ENCODE data around the gene MLLT11.

Gene MLLT11
- long read RNA-seq, donor 1, full-length matches to known transcripts = 43 of 56 reads
- long read RNA-seq, donor 1, partial matches to known transcripts = 13 of 56 reads
- long read RNA-seq, donor 1, other reads (novel, unspliced or antisense) = 0 of 56 reads
- long read RNA-seq, donor 2, full-length matches to known transcripts = 22 of 45 reads
- long read RNA-seq, donor 2, partial matches to known transcripts = 23 of 45 reads
- long read RNA-seq, donor 2, other reads (novel, unspliced or antisense) = 0 of 45 reads
- long read RNA-seq, donor 3, full-length matches to known transcripts = 14 of 14 reads
- long read RNA-seq, donor 3, partial matches to known transcripts = 0 of 14 reads
- long read RNA-seq, donor 3, other reads (novel, unspliced or antisense) = 0 of 14 reads
- long read RNA-seq, donor 4, full-length matches to known transcripts = 30 of 53 reads
- long read RNA-seq, donor 4, partial matches to known transcripts = 23 of 53 reads
- long read RNA-seq, donor 4, other reads (novel, unspliced or antisense) = 0 of 53 reads
- long read RNA-seq, donor 5, full-length matches to known transcripts = 37 of 37 reads
- long read RNA-seq, donor 5, partial matches to known transcripts = 0 of 37 reads
- long read RNA-seq, donor 5, other reads (novel, unspliced or antisense) = 0 of 37 reads
- long read RNA-seq, donor 6, full-length matches to known transcripts = 21 of 21 reads
- long read RNA-seq, donor 6, partial matches to known transcripts = 0 of 21 reads
- long read RNA-seq, donor 6, other reads (novel, unspliced or antisense) = 0 of 21 reads
- long read RNA-seq, donor 7, full-length matches to known transcripts = 35 of 69 reads
- long read RNA-seq, donor 7, partial matches to known transcripts = 34 of 69 reads
- long read RNA-seq, donor 7, other reads (novel, unspliced or antisense) = 0 of 69 reads
- long read RNA-seq, donor 8, full-length matches to known transcripts = 28 of 28 reads
- long read RNA-seq, donor 8, partial matches to known transcripts = 0 of 28 reads
- long read RNA-seq, donor 8, other reads (novel, unspliced or antisense) = 0 of 28 reads

- DNase-seq = peak; percentile 85
Measured at GRCh38 chr1:151060007-151060656, at the start of gene MLLT11. MLLT11 (plus strand) TSS chr1:151060397; CDS start chr1:151067225, 6,828 bp downstream.

GRCh38 chr1:151011154-151011850 lies 48.9 kb upstream of the MLLT11 start:
- DNase-seq = no peak

- no peak for DNase-seq
Measured at GRCh38 chr1:151012684-151013471, 47.3 kb upstream of the MLLT11 start.

- DNase-seq = peak; percentile 35
Measured at GRCh38 chr1:151013518-151013917, 46.7 kb upstream of the MLLT11 start.

- peak; percentile 36 for DNase-seq
Measured at GRCh38 chr1:151024540-151025146, 35.6 kb upstream of the MLLT11 start.

- no peak for DNase-seq
Measured at GRCh38 chr1:151026460-151026859, 33.7 kb upstream of the MLLT11 start.

GRCh38 chr1:151032164-151032563 lies 28.0 kb upstream of the MLLT11 start:
- no peak for DNase-seq

- DNase-seq = no peak
Measured at GRCh38 chr1:151035167-151035566, 25.0 kb upstream of the MLLT11 start.

- no peak for DNase-seq
Measured at GRCh38 chr1:151036356-151036755, 23.8 kb upstream of the MLLT11 start, which contains the start of gene BNIPL. BNIPL (plus strand) TSS chr1:151036586; CDS start chr1:151036726, 140 bp downstream.

- no peak for DNase-seq
Measured at GRCh38 chr1:151037032-151037431, 23.2 kb upstream of the MLLT11 start.

- no peak for DNase-seq
Measured at GRCh38 chr1:151039521-151039920, 20.7 kb upstream of the MLLT11 start.

GRCh38 chr1:151043163-151043562 lies 17.0 kb upstream of the MLLT11 start:
- no peak for DNase-seq

GRCh38 chr1:151047591-151047924 lies 12.6 kb upstream of the MLLT11 start, which contains the start of gene C1orf56:
C1orf56 (plus strand) TSS chr1:151047751; CDS start chr1:151047848, 97 bp downstream.
- DNase-seq = no peak

GRCh38 chr1:151047925-151048644 lies 12.1 kb upstream of the MLLT11 start:
- DNase-seq = peak; percentile 90

GRCh38 chr1:151048645-151049032 lies 11.6 kb upstream of the MLLT11 start:
- DNase-seq = no peak

GRCh38 chr1:151049458-151049857 lies 10.7 kb upstream of the MLLT11 start:
- DNase-seq = no peak

GRCh38 chr1:151050051-151050688 lies 10.0 kb upstream of the MLLT11 start:
- no peak for DNase-seq

- DNase-seq = no peak
Measured at GRCh38 chr1:151051356-151052009, 8.7 kb upstream of the MLLT11 start.

Measured in right kidney (tissue), 9 donors.